Lung (tissue), 12 donors: Measurements from ENCODE around the gene ACOX1. TPM values are rescaled to one million over a fixed set of nuclear protein-coding genes. Genes with fewer than 3 reads are reported as not detected.

Source experiments
- ATAC-seq: fragments of 200-7000 bp; cut with Tn5 transposase; one replicate; pipeline ENCODE4 v1.9.1; 2020; ENCODE audit warnings: moderate number of reproducible peaks; ENCODE audit not compliant: insufficient read depth, low FRiP score
- DNase-seq, 3 donors: peaks; one replicate each; pipeline ENCODE4 v3.0.0-alpha.2; 2013 to 2017
- H3K27ac ChIP-seq, 2 donors: one replicate each; pipeline ENCODE4 v1.5.1; 2013; ENCODE audit warnings: mild to moderate bottlenecking in 2 of 2, moderate library complexity in 2 of 2, control low read depth in 1 of 2, inconsistent platforms in 1 of 2, low read depth in 1 of 2, low read length in 1 of 2
- H3K27me3 ChIP-seq, 3 donors: one replicate each; pipeline ENCODE4 v1.5.1; 2013; ENCODE audit warnings: low read length in 2 of 3; ENCODE audit not compliant: control insufficient read depth in 3 of 3, insufficient read depth in 3 of 3
- H3K36me3 ChIP-seq, 4 donors: one replicate each; pipeline ENCODE4 v1.5.1; 2013; ENCODE audit warnings: low read length in 4 of 4, mild to moderate bottlenecking in 1 of 4, moderate library complexity in 1 of 4; ENCODE audit not compliant: control insufficient read depth in 4 of 4, insufficient read depth in 4 of 4
- H3K4me1 ChIP-seq, 5 donors: one replicate each; pipeline ENCODE4 v1.5.1; 2013; ENCODE audit warnings: low read length in 5 of 5, mild to moderate bottlenecking in 2 of 5, moderate library complexity in 1 of 5; ENCODE audit not compliant: control insufficient read depth in 5 of 5, insufficient read depth in 5 of 5
- H3K4me3 ChIP-seq: one replicate; pipeline ENCODE4 v1.5.1; 2013; ENCODE audit warnings: mild to moderate bottlenecking, control low read depth, moderate library complexity
- H3K9ac ChIP-seq, 2 donors: one replicate each; pipeline ENCODE4 v1.5.1; 2013; ENCODE audit warnings: low read length in 2 of 2, control low read depth in 1 of 2; ENCODE audit not compliant: insufficient read depth in 1 of 2
- H3K9me3 ChIP-seq, 4 donors: one replicate each; pipeline ENCODE4 v1.5.1; 2013; ENCODE audit warnings: low read length in 3 of 4, mild to moderate bottlenecking in 1 of 4, moderate library complexity in 1 of 4; ENCODE audit not compliant: control insufficient read depth in 4 of 4, insufficient read depth in 3 of 4
- CTCF ChIP-seq: IDR thresholded peaks from 2 replicates; pipeline ENCODE4 v1.5.1; 2012; ENCODE audit warnings: mild to moderate bottlenecking; ENCODE audit errors: control extremely low read depth, extremely low read depth
- WGBS, 2 donors: extraction: QIAGEN DNeasy Blood & Tissue Kit; methylation state at CpG; one replicate each; pipeline ENCODE4 v1.1.7; 2013; 5-methylcytosine and 5-hydroxymethylcytosine counted together
- polyA plus RNA-seq, 2 donors: library from polyadenylated mRNA; stranded (reverse); fragments of 200-250 nt; gene quantifications; one replicate each; pipeline ENCODE4 v1.2.1, GENCODE V29; 2013
- total RNA-seq, 2 donors: library from RNA; depleted of rRNA in 1 of 2; stranded (reverse); fragments of >200 nt in 1 of 2; gene quantifications; one replicate each; pipeline ENCODE4 v1.2.1, GENCODE V29; 2014 to 2021
- donor health status: control.
- donor health status: control.
- donor health status: Bipolar disorder and iron deficiency.
- donor health status: healthy.
- donor health status: DM: yes; HTN: yes; CAD: no.

The ACOX1 gene
- total and polyA plus RNA-seq, 4 donors, result 19.9 to 80.1 (median 45.9) TPM

DNA sequence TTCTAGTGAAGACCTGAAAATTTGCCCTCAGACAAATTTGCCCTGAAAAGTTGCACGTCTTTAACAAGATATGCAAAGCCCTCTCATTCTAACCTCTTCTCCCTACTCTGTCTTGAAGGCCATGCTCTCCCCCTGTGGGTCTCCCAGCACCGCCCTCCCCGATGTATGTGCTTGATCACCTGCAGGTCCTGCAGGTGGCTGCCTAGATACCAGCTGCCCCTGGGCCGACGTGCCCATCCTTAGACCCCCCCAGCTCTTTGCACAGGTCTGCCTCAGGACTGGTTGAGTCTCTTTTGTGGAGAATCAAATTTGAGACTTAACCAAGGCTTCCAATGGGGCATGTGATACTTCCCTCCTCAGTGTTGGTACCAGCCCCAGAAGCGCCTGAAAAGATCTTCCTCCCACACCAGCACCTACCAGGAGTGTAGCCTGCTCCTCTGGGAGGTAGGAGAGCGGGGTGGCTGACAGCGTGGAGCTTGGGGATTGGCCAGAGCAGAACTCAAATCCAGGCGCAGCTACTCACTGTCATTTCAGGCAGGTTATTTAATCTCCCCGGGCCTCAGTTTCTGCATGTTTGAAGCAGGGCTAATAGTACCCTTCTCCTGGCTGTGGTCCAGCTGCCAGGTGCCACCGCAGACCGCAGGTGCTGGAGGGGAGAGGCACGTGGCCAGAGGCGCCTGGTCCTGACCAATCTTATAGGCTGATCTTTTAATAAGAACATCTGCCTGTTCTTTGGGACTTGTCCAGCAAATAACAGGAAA lies 69.7 kb downstream of the ACOX1 start:
- no peak overlapping the region for H3K9ac ChIP-seq
- WGBS, 2 donors, result 75 to 82% methylated on average over 14 of the region's 14 CpGs
- H3K4me1 ChIP-seq, result peaks cover 0 to 4% (median 0%) of the 10 kb centered on the region in 5 donors
- TF ChIP-seq CTCF, result no peak
- no peaks in the 10 kb centered on the region for H3K27me3 ChIP-seq
- DNase-seq, result peak in 2 of 3 donors; percentile 11 to 27
- H3K36me3 ChIP-seq, result peaks cover 0 to 6% (median 1%) of the 10 kb centered on the region in 4 donors
- no peaks in the 10 kb centered on the region for H3K9me3 ChIP-seq
- ATAC-seq, result no peak
- no peak overlapping the region for H3K4me3 ChIP-seq
- H3K27ac ChIP-seq, result peak overlapping the region in 1 of 2 donors; percentile 71

GRCh38 chr17:75908201-75908600 lies 70.8 kb downstream of the ACOX1 start:
- H3K9ac ChIP-seq, result no peak overlapping the region
- peaks cover 0 to 11% (median 0%) of the 10 kb centered on the region in 5 donors for H3K4me1 ChIP-seq
- H3K9me3 ChIP-seq, result no peaks in the 10 kb centered on the region
- WGBS, 2 donors, result 55 to 76% methylated on average over 6 of the region's 6 CpGs
- H3K27ac ChIP-seq, result peak overlapping the region; percentile 30 to 43
- H3K4me3 ChIP-seq, result no peak overlapping the region
- DNase-seq (peak; percentile 33 to 64 (median 55)), ATAC-seq (peak; percentile 10)
- H3K36me3 ChIP-seq, result peaks cover 0 to 2% (median 0%) of the 10 kb centered on the region in 4 donors
- no peaks in the 10 kb centered on the region for H3K27me3 ChIP-seq
- no peak for TF ChIP-seq CTCF

GRCh38 chr17:75906143-75906884 lies 72.7 kb downstream of the ACOX1 start:
- no peak for TF ChIP-seq CTCF
- H3K27ac ChIP-seq, result peak overlapping the region in 1 of 2 donors; percentile 85
- H3K9ac ChIP-seq, result no peak overlapping the region
- H3K4me3 ChIP-seq, result no peak overlapping the region
- DNase-seq (no peak), ATAC-seq (no peak)
- H3K4me1 ChIP-seq, result peaks cover 0 to 11% (median 0%) of the 10 kb centered on the region in 5 donors
- H3K9me3 ChIP-seq, result no peaks in the 10 kb centered on the region
- WGBS, 2 donors, result 78 to 82% methylated on average over 10 of the region's 10 CpGs
- peaks cover 0 to 7% (median 3%) of the 10 kb centered on the region in 4 donors for H3K36me3 ChIP-seq
- H3K27me3 ChIP-seq, result no peaks in the 10 kb centered on the region
